GM21786 (cell line): ENCODE results near the gene BIRC2.
"Not testable (repeated sequence)": the region's sequence is repeated elsewhere in the genome, so short reads cannot be mapped to it uniquely, and the experiment has no call there.

ENCODE experiments used
- ATAC-seq: cut with Tn5 transposase; IDR thresholded peaks from one replicate; pipeline ENCODE4 v1.9.1; 2021; ENCODE audit not compliant: unreplicated experiment

Gene BIRC2

GRCh38 chr11:102346748-102347461, at the start of gene BIRC2:
Gene BIRC2, plus strand, starts transcription at chr11:102347214. Its CDS starts 2,641 bp downstream, at chr11:102349855.
- ATAC-seq, result peak; percentile 83

GRCh38 chr11:102300837-102301236, 46.2 kb upstream of the BIRC2 start:
- not testable (repeated sequence) for ATAC-seq

- no peak for ATAC-seq
These were observed 44.8 kb upstream of the BIRC2 start for GRCh38 chr11:102302241-102302640.

GRCh38 chr11:102304686-102305085, 42.3 kb upstream of the BIRC2 start:
- ATAC-seq, result no peak

- no peak for ATAC-seq
These were observed 41.5 kb upstream of the BIRC2 start for GRCh38 chr11:102305352-102306047.

GRCh38 chr11:102306048-102306597, 40.9 kb upstream of the BIRC2 start:
- no peak for ATAC-seq

GRCh38 chr11:102306817-102307726, 39.9 kb upstream of the BIRC2 start:
- no peak for ATAC-seq

- ATAC-seq, result no peak
These were observed 39.3 kb upstream of the BIRC2 start for GRCh38 chr11:102307727-102308038.

- ATAC-seq, result no peak
These were observed 37.1 kb upstream of the BIRC2 start for GRCh38 chr11:102309621-102310541.

- no peak for ATAC-seq
These were observed 34.3 kb upstream of the BIRC2 start for GRCh38 chr11:102312667-102313066.

- no peak for ATAC-seq
These were observed 33.6 kb upstream of the BIRC2 start for GRCh38 chr11:102313238-102313940.

GRCh38 chr11:102314784-102315183, 32.2 kb upstream of the BIRC2 start:
- no peak for ATAC-seq

- no peak for ATAC-seq
These were observed 30.6 kb upstream of the BIRC2 start for GRCh38 chr11:102316346-102316904.

GRCh38 chr11:102317099-102317767, 29.8 kb upstream of the BIRC2 start, which contains the start of gene BIRC3:
Gene BIRC3, plus strand, starts transcription at chr11:102317484. Its CDS starts 7,026 bp downstream, at chr11:102324510.
- ATAC-seq, result peak; percentile 76

GRCh38 chr11:102317768-102318103, 29.3 kb upstream of the BIRC2 start:
- no peak for ATAC-seq

GRCh38 chr11:102318469-102318868, 28.5 kb upstream of the BIRC2 start:
- peak; percentile 14 for ATAC-seq

GRCh38 chr11:102319544-102319943, 27.5 kb upstream of the BIRC2 start:
- ATAC-seq, result no peak

GRCh38 chr11:102320188-102320587, 26.8 kb upstream of the BIRC2 start:
- no peak for ATAC-seq

- ATAC-seq, result no peak
These were observed 26.3 kb upstream of the BIRC2 start for GRCh38 chr11:102320679-102321078.
